Smooth muscle cell (in vitro differentiated cells): ENCODE results near the gene LRFN5. TPM values are rescaled to one million over a fixed set of nuclear protein-coding genes. Genes with fewer than 3 reads are reported as not detected.

Source experiments
- DNase-seq: peaks from one replicate; lab custom pipeline; 2025; ENCODE audit not compliant: unreplicated experiment; lab: John Stamatoyannopoulos, UW
- H2AFZ ChIP-seq: fragments of 200-600 bp; sonication (generic); 2 replicates; pipeline ENCODE4 v1.6.0; 2016; ENCODE audit warnings: antibody characterized with exemption, low read depth, mild to moderate bottlenecking
- H3F3A ChIP-seq: fragments of 200-600 bp; sonication (generic); 2 replicates; pipeline ENCODE4 v1.6.0; 2017; ENCODE audit warnings: antibody characterized with exemption, low read depth
- H3K27ac ChIP-seq: fragments of 200-600 bp; sonication (generic); 2 replicates; pipeline ENCODE4 v1.5.1; 2016; ENCODE audit warnings: low read depth, mild to moderate bottlenecking
- H3K27me3 ChIP-seq: fragments of 200-600 bp; sonication (generic); 2 replicates; pipeline ENCODE4 v1.6.1; 2016; ENCODE audit warnings: low read depth, mild to moderate bottlenecking
- H3K36me3 ChIP-seq: fragments of 200-600 bp; sonication (generic); 2 replicates; pipeline ENCODE4 v1.5.1; 2016; ENCODE audit warnings: low read depth
- H3K4me1 ChIP-seq: fragments of 200-600 bp; sonication (generic); 2 replicates; pipeline ENCODE4 v1.5.1; 2016; ENCODE audit warnings: low read depth
- H3K4me2 ChIP-seq: fragments of 200-600 bp; sonication (generic); 2 replicates; pipeline ENCODE4 v1.6.0; 2016; ENCODE audit warnings: mild to moderate bottlenecking
- H3K4me3 ChIP-seq: fragments of 200-600 bp; sonication (generic); 2 replicates; pipeline ENCODE4 v1.5.1; 2016; ENCODE audit warnings: mild to moderate bottlenecking
- H3K79me2 ChIP-seq: fragments of 200-600 bp; sonication (generic); 2 replicates; pipeline ENCODE4 v1.6.0; 2016; ENCODE audit warnings: low read depth, mild to moderate bottlenecking
- H3K9ac ChIP-seq: fragments of 200-600 bp; sonication (generic); 2 replicates; pipeline ENCODE4 v1.6.0; 2016; ENCODE audit warnings: low read depth
- H3K9me3 ChIP-seq: fragments of 200-600 bp; sonication (generic); replicated peaks from 2 replicates; pipeline ENCODE4 v1.5.1; 2016; ENCODE audit warnings: low read depth
- H4K20me1 ChIP-seq: fragments of 200-600 bp; sonication (generic); 2 replicates; pipeline ENCODE4 v1.6.0; 2016; ENCODE audit warnings: low read depth
- WGBS: methylation state at CpG from one replicate; pipeline ENCODE4 v1.1.7; 2016; ENCODE audit warnings: low lambda C conversion rate; 5-methylcytosine and 5-hydroxymethylcytosine counted together
- polyA plus RNA-seq: library from polyadenylated mRNA; unstranded; fragments of >200 nt; fragmentation: Nextera tagmentation; extraction: Ambion mirVana; gene quantifications from 2 replicates; pipeline ENCODE4 v1.2.1, GENCODE V29; 2016
- total RNA-seq: library from RNA; depleted of rRNA; stranded (reverse); fragments of >200 nt; gene quantifications from 2 replicates; pipeline ENCODE4 v1.2.3, GENCODE V29; 2014
- TF ChIP-seq, protein P1 (sequence below): fragments of 200-600 bp; sonication (generic); IDR thresholded peaks from 2 replicates; pipeline ENCODE4 v1.5.1; 2017; ENCODE audit warnings: borderline replicate concordance, mild to moderate bottlenecking, antibody characterized with exemption; ENCODE audit not compliant: insufficient read depth, poor library complexity, severe bottlenecking

Gene LRFN5
- total and polyA plus RNA-seq, 2 experiments from 2014 or later: 22.1 to 33.8 TPM

DNA sequence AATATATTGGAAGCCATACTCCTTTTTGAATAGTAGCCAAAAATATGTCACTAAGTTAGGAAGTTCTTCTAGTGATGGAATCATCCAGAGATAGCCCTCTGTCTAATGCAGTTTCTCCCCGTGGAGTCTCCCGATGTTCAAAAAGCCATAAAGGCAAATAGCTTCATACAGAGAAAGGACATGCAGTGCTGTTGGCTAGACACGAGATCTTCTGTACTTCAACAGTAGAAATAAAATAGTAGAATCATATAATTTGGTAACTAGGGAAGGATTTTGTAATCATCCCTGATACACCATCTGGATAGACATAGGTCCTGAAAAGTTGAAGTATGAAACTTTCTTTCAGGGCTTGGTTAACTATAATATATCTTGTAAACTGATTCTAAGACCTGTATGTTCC is 27.6 kb downstream of the LRFN5 start:
- Histone ChIP-seq H3K9ac (no peak overlapping the region), H3K9me3 (no peaks in the 10 kb centered on the region), H3K27ac (no peak overlapping the region), H3K27me3 (no peaks in the 10 kb centered on the region), H3K79me2 (peaks cover 91% of the 10 kb centered on the region), H3K4me3 (no peak overlapping the region), H4K20me1 (peaks cover 38% of the 10 kb centered on the region), H3F3A (no peaks in the 10 kb centered on the region), H3K4me2 (no peak overlapping the region), H3K4me1 (no peaks in the 10 kb centered on the region), H3K36me3 (no peaks in the 10 kb centered on the region), H2AFZ (no peak overlapping the region)
- 84% methylated on average over 3 of the region's 3 CpGs for WGBS
- TF ChIP-seq, protein P1, sequence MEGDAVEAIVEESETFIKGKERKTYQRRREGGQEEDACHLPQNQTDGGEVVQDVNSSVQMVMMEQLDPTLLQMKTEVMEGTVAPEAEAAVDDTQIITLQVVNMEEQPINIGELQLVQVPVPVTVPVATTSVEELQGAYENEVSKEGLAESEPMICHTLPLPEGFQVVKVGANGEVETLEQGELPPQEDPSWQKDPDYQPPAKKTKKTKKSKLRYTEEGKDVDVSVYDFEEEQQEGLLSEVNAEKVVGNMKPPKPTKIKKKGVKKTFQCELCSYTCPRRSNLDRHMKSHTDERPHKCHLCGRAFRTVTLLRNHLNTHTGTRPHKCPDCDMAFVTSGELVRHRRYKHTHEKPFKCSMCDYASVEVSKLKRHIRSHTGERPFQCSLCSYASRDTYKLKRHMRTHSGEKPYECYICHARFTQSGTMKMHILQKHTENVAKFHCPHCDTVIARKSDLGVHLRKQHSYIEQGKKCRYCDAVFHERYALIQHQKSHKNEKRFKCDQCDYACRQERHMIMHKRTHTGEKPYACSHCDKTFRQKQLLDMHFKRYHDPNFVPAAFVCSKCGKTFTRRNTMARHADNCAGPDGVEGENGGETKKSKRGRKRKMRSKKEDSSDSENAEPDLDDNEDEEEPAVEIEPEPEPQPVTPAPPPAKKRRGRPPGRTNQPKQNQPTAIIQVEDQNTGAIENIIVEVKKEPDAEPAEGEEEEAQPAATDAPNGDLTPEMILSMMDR: no peak
- DNase-seq: no peak

DNA sequence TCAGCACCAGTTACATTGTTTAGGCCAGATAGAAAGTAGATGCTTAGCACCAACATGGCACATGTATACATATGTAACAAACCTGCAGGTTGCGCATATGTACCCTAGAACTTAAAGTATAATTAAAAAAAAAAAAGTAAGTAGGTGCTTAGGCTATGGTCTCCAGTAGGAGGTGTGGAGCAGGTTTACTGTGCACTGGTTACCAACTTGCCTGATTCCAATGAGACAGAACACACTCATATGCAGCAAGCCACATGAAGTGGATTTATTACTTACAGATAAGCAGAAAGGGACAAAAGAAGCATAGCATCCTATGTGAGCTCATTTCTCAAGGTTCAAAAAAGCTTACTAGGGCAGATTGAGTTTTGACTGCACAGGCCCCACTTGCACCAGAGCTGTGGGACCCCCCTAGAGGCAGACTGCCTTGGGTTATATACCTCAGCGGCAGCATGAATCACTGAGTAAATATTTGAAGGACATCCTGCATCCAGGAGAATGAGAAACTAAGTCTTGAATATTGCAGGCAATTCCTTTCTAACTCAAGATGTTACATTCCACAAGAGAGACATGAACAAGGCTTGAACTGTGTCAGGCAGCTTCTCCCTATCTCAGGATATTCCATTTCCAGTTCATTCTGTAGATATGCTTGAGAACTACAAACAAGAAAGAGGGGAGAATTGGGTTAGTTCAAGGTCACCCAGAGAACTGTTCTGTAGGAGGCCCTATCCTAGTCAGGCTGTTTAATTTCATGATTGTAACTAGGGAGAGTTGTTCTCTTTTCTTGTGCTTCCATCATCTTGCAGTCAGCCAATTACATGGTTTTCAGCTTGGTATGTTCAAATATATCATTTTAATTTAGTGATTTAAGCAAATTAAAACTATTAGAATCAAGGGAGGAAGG is 30.1 kb downstream of the LRFN5 start:
- no peak for DNase-seq
- Histone ChIP-seq H3K27ac (no peak overlapping the region), H2AFZ (no peak overlapping the region), H3K36me3 (no peaks in the 10 kb centered on the region), H3K4me2 (no peak overlapping the region), H3K9ac (no peak overlapping the region), H3K4me1 (no peaks in the 10 kb centered on the region), H3K27me3 (no peaks in the 10 kb centered on the region), H3K4me3 (no peak overlapping the region), H3F3A (no peaks in the 10 kb centered on the region), H3K79me2 (peaks cover 91% of the 10 kb centered on the region), H3K9me3 (no peaks in the 10 kb centered on the region), H4K20me1 (peaks cover 24% of the 10 kb centered on the region)
- WGBS: 71% methylated on average over 2 of the region's 2 CpGs
- TF ChIP-seq, protein P1: no peak

DNA sequence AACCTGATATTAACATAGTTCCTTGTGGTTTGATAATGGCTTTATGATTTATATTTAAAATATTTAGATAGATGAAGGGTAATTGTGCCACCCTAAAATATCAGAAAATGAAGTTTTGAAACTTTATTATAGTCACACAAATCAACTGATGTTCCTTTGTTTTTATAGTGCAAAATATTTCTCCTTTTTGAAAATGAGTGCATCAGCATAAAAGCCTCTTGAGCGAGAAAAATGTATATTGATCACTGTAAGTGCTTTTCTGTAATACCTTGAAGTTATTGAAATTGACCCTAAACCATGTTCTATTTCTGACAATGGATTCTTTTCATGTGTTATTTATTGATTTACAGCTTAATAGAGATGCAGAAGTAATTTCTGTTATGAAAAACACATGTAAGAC is 35.0 kb downstream of the LRFN5 start:
- Histone ChIP-seq H3K4me2 (no peak overlapping the region), H3K79me2 (peaks cover 94% of the 10 kb centered on the region), H3F3A (no peaks in the 10 kb centered on the region), H3K9ac (no peak overlapping the region), H3K36me3 (no peaks in the 10 kb centered on the region), H2AFZ (no peak overlapping the region), H3K4me3 (no peak overlapping the region), H3K9me3 (no peaks in the 10 kb centered on the region), H3K27ac (no peak overlapping the region), H3K4me1 (no peaks in the 10 kb centered on the region), H4K20me1 (peaks cover 26% of the 10 kb centered on the region), H3K27me3 (no peaks in the 10 kb centered on the region)
- WGBS: 98% methylated on average over 1 of the region's 1 CpG
- DNase-seq: no peak
- TF ChIP-seq, protein P1: no peak
